Sigmoid colon (tissue), 3 donors: ENCODE data around the gene C3orf38.

Source experiments
- POLR2A ChIP-seq, 2 donors: fragments of 450-650 bp; IDR thresholded peaks; one replicate each; pipeline ENCODE4 v1.6.1; 2016; ENCODE audit warnings: antibody characterized with exemption in 2 of 2, mild to moderate bottlenecking in 2 of 2, moderate library complexity in 2 of 2
- TF ChIP-seq, protein P1 (sequence below), 4 experiments: fragments of 450-650 bp in 3 of 4; fragments of 200-600 bp in 1 of 4; IDR thresholded peaks; one replicate each; pipeline ENCODE4 v1.5.1; 2016 to 2019; ENCODE audit warnings: antibody characterized with exemption in 4 of 4, mild to moderate bottlenecking in 3 of 4, moderate library complexity in 2 of 4

- TF ChIP-seq, protein P1, sequence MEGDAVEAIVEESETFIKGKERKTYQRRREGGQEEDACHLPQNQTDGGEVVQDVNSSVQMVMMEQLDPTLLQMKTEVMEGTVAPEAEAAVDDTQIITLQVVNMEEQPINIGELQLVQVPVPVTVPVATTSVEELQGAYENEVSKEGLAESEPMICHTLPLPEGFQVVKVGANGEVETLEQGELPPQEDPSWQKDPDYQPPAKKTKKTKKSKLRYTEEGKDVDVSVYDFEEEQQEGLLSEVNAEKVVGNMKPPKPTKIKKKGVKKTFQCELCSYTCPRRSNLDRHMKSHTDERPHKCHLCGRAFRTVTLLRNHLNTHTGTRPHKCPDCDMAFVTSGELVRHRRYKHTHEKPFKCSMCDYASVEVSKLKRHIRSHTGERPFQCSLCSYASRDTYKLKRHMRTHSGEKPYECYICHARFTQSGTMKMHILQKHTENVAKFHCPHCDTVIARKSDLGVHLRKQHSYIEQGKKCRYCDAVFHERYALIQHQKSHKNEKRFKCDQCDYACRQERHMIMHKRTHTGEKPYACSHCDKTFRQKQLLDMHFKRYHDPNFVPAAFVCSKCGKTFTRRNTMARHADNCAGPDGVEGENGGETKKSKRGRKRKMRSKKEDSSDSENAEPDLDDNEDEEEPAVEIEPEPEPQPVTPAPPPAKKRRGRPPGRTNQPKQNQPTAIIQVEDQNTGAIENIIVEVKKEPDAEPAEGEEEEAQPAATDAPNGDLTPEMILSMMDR (IDR thresholded peaks at IDR 0.05): no peak
- TF ChIP-seq POLR2A (IDR thresholded peaks at IDR 0.05): no peak
These were observed 654 bp upstream of the C3orf38 start for GRCh38 chr3:88149101-88149508.
